H9 (cell line): ENCODE measurements around the gene NRXN3. TPM values are rescaled to one million over a fixed set of nuclear protein-coding genes. Genes with fewer than 3 reads are reported as not detected.

Source experiments
- DNase-seq: peaks from one replicate; pipeline ENCODE4 v3.0.0-alpha.2; 2017
- H2AFZ ChIP-seq: one replicate; pipeline ENCODE4 v1.6.1; 2013; ENCODE audit warnings: mild to moderate bottlenecking, low read length, control low read depth, moderate library complexity
- H2AK5ac ChIP-seq: 2 replicates; pipeline ENCODE4 v1.6.1; 2013; ENCODE audit warnings: low read length, control low read depth, mixed read lengths; ENCODE audit not compliant: insufficient read length
- H2BK120ac ChIP-seq: one replicate; pipeline ENCODE4 v1.6.1; 2013; ENCODE audit warnings: low read depth, mild to moderate bottlenecking, low read length, control low read depth, inconsistent platforms; ENCODE audit not compliant: poor library complexity, severe bottlenecking
- H2BK12ac ChIP-seq: 2 replicates; pipeline ENCODE4 v1.6.1; 2013; ENCODE audit warnings: low read length, control low read depth, mixed read lengths, low read depth; ENCODE audit not compliant: insufficient read length
- H2BK15ac ChIP-seq: 2 replicates; pipeline ENCODE4 v1.6.1; 2013; ENCODE audit warnings: low read depth, low read length, control low read depth
- H2BK20ac ChIP-seq: one replicate; pipeline ENCODE4 v1.6.1; 2013; ENCODE audit warnings: low read depth, mild to moderate bottlenecking, low read length, control low read depth, inconsistent platforms; ENCODE audit not compliant: poor library complexity, severe bottlenecking
- H2BK5ac ChIP-seq: 2 replicates; pipeline ENCODE4 v1.6.1; 2013; ENCODE audit warnings: low read length, control low read depth, mixed read lengths; ENCODE audit not compliant: insufficient read length
- H3K14ac ChIP-seq: 2 replicates; pipeline ENCODE4 v1.6.1; 2013; ENCODE audit warnings: low read length, control low read depth; ENCODE audit not compliant: insufficient read depth
- H3K18ac ChIP-seq: 2 replicates; pipeline ENCODE4 v1.6.1; 2013; ENCODE audit warnings: low read depth, mild to moderate bottlenecking, mixed read lengths, low read length, control low read depth; ENCODE audit not compliant: insufficient read length
- H3K23ac ChIP-seq: 2 replicates; pipeline ENCODE4 v1.6.1; 2013; ENCODE audit warnings: low read length, control low read depth, mixed read lengths, low read depth; ENCODE audit not compliant: insufficient read length
- H3K23me2 ChIP-seq: 2 replicates; pipeline ENCODE4 v1.6.1; 2013; ENCODE audit warnings: low read depth, mild to moderate bottlenecking, mixed read lengths, low read length, control low read depth; ENCODE audit not compliant: insufficient read length, poor library complexity, severe bottlenecking
- H3K27ac ChIP-seq: 2 replicates; pipeline ENCODE4 v1.5.1; 2013; ENCODE audit warnings: low read length, control low read depth, mixed read lengths, low read depth; ENCODE audit not compliant: insufficient read length
- H3K27me3 ChIP-seq: 2 replicates; pipeline ENCODE4 v1.6.1; 2013; ENCODE audit warnings: low read length, control low read depth, inconsistent platforms; ENCODE audit not compliant: insufficient read depth
- H3K4ac ChIP-seq: 2 replicates; pipeline ENCODE4 v1.6.1; 2013; ENCODE audit warnings: low read depth, mild to moderate bottlenecking, control low read depth, inconsistent platforms, low read length, moderate library complexity
- H3K4me1 ChIP-seq: 2 replicates; pipeline ENCODE4 v1.6.1; 2013; ENCODE audit warnings: low read length, control low read depth, inconsistent platforms; ENCODE audit not compliant: insufficient read depth
- H3K4me2 ChIP-seq: 2 replicates; pipeline ENCODE4 v1.6.1; 2013; ENCODE audit warnings: low read length, control low read depth, mixed read lengths; ENCODE audit not compliant: insufficient read length, insufficient read depth
- H3K56ac ChIP-seq: 2 replicates; pipeline ENCODE4 v1.6.1; 2013; ENCODE audit warnings: low read depth, mild to moderate bottlenecking, mixed read lengths, low read length, control low read depth; ENCODE audit not compliant: insufficient read length
- H3K79me1 ChIP-seq: 2 replicates; pipeline ENCODE4 v1.6.1; 2013; ENCODE audit warnings: low read depth, mild to moderate bottlenecking, moderate library complexity, low read length, control low read depth, inconsistent platforms; ENCODE audit not compliant: insufficient read depth, poor library complexity, severe bottlenecking
- H3K79me2 ChIP-seq: 2 replicates; pipeline ENCODE4 v1.6.1; 2013; ENCODE audit warnings: low read length, control low read depth, inconsistent platforms; ENCODE audit not compliant: insufficient read depth
- H3K9ac ChIP-seq: 2 replicates; pipeline ENCODE4 v1.6.1; 2013; ENCODE audit warnings: low read length, control low read depth, mixed read lengths; ENCODE audit not compliant: insufficient read length; ENCODE audit errors: extremely low read depth
- H3K9me3 ChIP-seq: one replicate; pipeline ENCODE4 v1.6.1; 2013; ENCODE audit warnings: low read depth, low read length, inconsistent platforms; ENCODE audit not compliant: control insufficient read depth
- H3T11ph ChIP-seq: one replicate; pipeline ENCODE4 v1.6.1; 2013; ENCODE audit warnings: mild to moderate bottlenecking, low read length, control low read depth, inconsistent platforms
- H4K20me1 ChIP-seq: one replicate; pipeline ENCODE4 v1.6.1; 2013; ENCODE audit not compliant: control insufficient read depth, insufficient read length, insufficient read depth
- H4K5ac ChIP-seq: 2 replicates; pipeline ENCODE4 v1.6.1; 2013; ENCODE audit warnings: low read depth, mild to moderate bottlenecking, mixed read lengths, low read length, control low read depth; ENCODE audit not compliant: insufficient read length
- H4K8ac ChIP-seq: replicated peaks from 2 replicates; pipeline ENCODE4 v1.6.1; 2013; ENCODE audit warnings: low read length, control low read depth, mixed read lengths, low read depth; ENCODE audit not compliant: insufficient read length
- H4K91ac ChIP-seq: 2 replicates; pipeline ENCODE4 v1.6.1; 2013; ENCODE audit warnings: low read depth, mild to moderate bottlenecking, moderate library complexity, mixed read lengths, low read length, control low read depth; ENCODE audit not compliant: insufficient read length
- H3K27ac Mint-ChIP-seq, 3 experiments: 2 replicates in 2 of 3; 3 replicates in 1 of 3; pipeline ENCODE4 v1.8.0; 2020 to 2021; ENCODE audit warnings: mixed read lengths in 3 of 3, mild to moderate bottlenecking in 1 of 3, moderate library complexity in 1 of 3
- H3K27me3 Mint-ChIP-seq: 2 replicates; pipeline ENCODE4 v1.8.0; 2021; ENCODE audit warnings: low read depth, mild to moderate bottlenecking, moderate library complexity, mixed read lengths
- H3K36me3 Mint-ChIP-seq, 3 experiments: 2 replicates in 2 of 3; 3 replicates in 1 of 3; pipeline ENCODE4 v1.8.0; 2020 to 2021; ENCODE audit warnings: low read depth in 3 of 3, mixed read lengths in 3 of 3; ENCODE audit not compliant: insufficient read depth in 1 of 3
- H3K4me1 Mint-ChIP-seq, 2 experiments: 2 replicates each; pipeline ENCODE4 v1.8.0; 2020; ENCODE audit warnings: mixed read lengths in 2 of 2
- H3K4me3 Mint-ChIP-seq, 2 experiments: 2 replicates in 1 of 2; 3 replicates in 1 of 2; pipeline ENCODE4 v1.8.0; 2020 to 2021; ENCODE audit warnings: mild to moderate bottlenecking in 2 of 2, mixed read lengths in 2 of 2, moderate library complexity in 1 of 2
- H3K9me3 Mint-ChIP-seq, 2 experiments: 2 replicates in 1 of 2; 3 replicates in 1 of 2; pipeline ENCODE4 v1.8.0; 2020; ENCODE audit warnings: mild to moderate bottlenecking in 2 of 2, mixed read lengths in 2 of 2, moderate library complexity in 1 of 2
- CTCF ChIP-seq: fragments of 200-600 bp; sonication (generic); conservative IDR thresholded peaks from 3 replicates; pipeline ENCODE4 v1.8.0; 2021; ENCODE audit warnings: antibody characterized with exemption, mild to moderate bottlenecking
- WGBS: extraction: QIAGEN DNeasy Blood & Tissue Kit; methylation state at CpG from one replicate; pipeline ENCODE4 v1.1.7; 2013; ENCODE audit warnings: missing lambda C conversion rate, low lambda C conversion rate, mixed read lengths; ENCODE audit not compliant: insufficient read length; ENCODE audit errors: extremely low coverage; 5-methylcytosine and 5-hydroxymethylcytosine counted together
- total RNA-seq: library from RNA; stranded (reverse); gene quantifications from 2 replicates; pipeline ENCODE4 v1.2.1, GENCODE V29; 2021

Gene NRXN3
- total RNA-seq, 1 experiment from 2014 or later, result 1.8 TPM

GRCh38 chr14:79448960-79449359, 1278.8 kb downstream of the NRXN3 start:
- Histone ChIP-seq H4K20me1 (no peaks in the 10 kb centered on the region), H3K9me3 (no peaks in the 10 kb centered on the region), H3K23ac (no peak overlapping the region), H2BK20ac (no peak overlapping the region), H2AFZ (no peak overlapping the region), H3K23me2 (no peaks in the 10 kb centered on the region), H2BK12ac (no peak overlapping the region), H4K5ac (no peak overlapping the region), H3K14ac (no peak overlapping the region), H3K79me2 (no peaks in the 10 kb centered on the region), H3K79me1 (no peaks in the 10 kb centered on the region), H2BK15ac (no peak overlapping the region), H3K27ac (no peak overlapping the region), H3K56ac (no peak overlapping the region), H4K91ac (no peak overlapping the region), H4K8ac (no peak overlapping the region), H3K4ac (no peak overlapping the region), H3K27me3 (no peaks in the 10 kb centered on the region), H3K18ac (no peak overlapping the region), H2BK120ac (no peak overlapping the region), H3T11ph (no peak overlapping the region), H3K4me2 (no peak overlapping the region), H3K4me1 (no peaks in the 10 kb centered on the region), H2AK5ac (no peak overlapping the region), H3K9ac (no peak overlapping the region), H2BK5ac (no peak overlapping the region)
- Mint-ChIP-seq H3K4me3 (no peak overlapping the region), H3K27ac (no peak overlapping the region), H3K36me3 (no peaks in the 10 kb centered on the region), H3K27me3 (no peaks in the 10 kb centered on the region), H3K4me1 (0 out of 4 replicates have a peak, but pooled peaks cover 0 to 3% of the 10 kb centered on the region in 2 experiments), H3K9me3 (no peaks in the 10 kb centered on the region)
- no peak for DNase-seq
- TF ChIP-seq CTCF, result no peak
- no CpG with 5 or more reads among the region's 6 CpGs for WGBS
